Measurements from ENCODE around the gene BEND3.
"Not testable (repeated sequence)": the region's sequence is repeated elsewhere in the genome, so short reads cannot be mapped to it uniquely, and the experiment has no call there.

BEND3 gene

DNA sequence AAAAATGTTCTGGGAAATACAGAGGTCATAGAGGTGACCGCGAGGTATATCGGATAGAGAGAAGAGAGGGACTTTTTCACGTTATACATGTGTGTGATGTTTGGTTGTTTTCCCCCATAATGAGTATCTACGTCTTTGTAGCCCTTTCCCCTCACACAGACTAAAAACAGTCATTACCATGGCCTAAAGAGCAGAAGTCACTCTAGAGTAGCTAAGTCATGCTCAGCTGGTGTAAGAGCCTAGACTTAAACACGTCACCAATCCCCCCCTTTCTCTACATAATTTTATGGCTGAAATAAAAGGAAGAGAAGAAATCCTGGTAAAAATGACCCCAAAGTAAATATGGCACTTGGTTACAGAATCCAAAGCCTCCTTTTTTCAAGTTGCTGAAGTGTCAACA is 6.0 kb upstream of the BEND3 start:
- DNase-seq (ENCODE audit: low spot score), result no peak

GRCh38 chr6:107120404-107120803 is 5.1 kb upstream of the BEND3 start:
- DNase-seq (ENCODE audit: low spot score), result no peak

- peak; percentile 77 for DNase-seq (ENCODE audit: low spot score)
Observed at GRCh38 chr6:107118976-107119375, 3.7 kb upstream of the BEND3 start.

DNA sequence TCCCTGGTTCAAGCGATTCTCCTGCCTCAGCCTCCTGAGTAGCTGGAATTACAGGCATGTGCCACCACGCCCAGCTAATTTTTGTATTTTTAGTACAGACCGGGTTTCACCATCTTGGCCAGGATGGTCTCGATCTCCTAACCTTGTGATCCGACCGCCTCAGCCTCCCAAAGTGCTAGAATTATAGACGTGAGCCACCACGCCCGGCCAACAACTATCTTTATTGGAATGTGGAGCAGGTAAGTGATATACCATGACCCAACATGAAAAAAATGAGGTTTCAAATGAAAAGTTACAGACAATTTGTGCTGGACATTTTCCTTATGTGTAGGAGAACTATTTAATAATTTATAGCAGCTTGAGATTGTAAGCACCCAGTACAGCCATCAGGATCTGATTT is 3.2 kb upstream of the BEND3 start:
- DNase-seq (ENCODE audit: low spot score), result not testable (repeated sequence)

DNA sequence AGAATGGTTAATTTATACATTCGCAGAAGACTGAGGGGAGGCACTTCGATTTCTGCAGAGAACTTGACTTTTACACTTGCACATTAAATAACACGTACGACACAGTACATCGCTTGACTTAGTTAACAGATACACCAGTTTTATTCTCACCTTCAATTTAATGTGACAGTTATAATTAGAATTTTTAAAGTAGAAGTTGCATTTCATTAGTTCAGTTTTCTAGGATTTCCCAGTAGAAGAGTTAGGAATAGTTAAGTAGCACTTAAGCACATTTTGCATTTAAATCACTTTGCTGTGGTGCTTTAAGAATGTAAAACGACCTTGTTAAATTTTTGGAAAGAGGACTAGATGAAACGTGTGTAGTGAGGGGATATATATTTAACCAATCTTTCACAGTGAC is 1.6 kb upstream of the BEND3 start:
- no peak for DNase-seq (ENCODE audit: low spot score)

GRCh38 chr6:107116328-107116892 is 1.1 kb upstream of the BEND3 start:
- DNase-seq (ENCODE audit: low spot score), result peak; percentile 96

- peak; percentile 67 for DNase-seq (ENCODE audit: low spot score)
Observed at GRCh38 chr6:107115695-107116327, 496 bp upstream of the BEND3 start.

DNA sequence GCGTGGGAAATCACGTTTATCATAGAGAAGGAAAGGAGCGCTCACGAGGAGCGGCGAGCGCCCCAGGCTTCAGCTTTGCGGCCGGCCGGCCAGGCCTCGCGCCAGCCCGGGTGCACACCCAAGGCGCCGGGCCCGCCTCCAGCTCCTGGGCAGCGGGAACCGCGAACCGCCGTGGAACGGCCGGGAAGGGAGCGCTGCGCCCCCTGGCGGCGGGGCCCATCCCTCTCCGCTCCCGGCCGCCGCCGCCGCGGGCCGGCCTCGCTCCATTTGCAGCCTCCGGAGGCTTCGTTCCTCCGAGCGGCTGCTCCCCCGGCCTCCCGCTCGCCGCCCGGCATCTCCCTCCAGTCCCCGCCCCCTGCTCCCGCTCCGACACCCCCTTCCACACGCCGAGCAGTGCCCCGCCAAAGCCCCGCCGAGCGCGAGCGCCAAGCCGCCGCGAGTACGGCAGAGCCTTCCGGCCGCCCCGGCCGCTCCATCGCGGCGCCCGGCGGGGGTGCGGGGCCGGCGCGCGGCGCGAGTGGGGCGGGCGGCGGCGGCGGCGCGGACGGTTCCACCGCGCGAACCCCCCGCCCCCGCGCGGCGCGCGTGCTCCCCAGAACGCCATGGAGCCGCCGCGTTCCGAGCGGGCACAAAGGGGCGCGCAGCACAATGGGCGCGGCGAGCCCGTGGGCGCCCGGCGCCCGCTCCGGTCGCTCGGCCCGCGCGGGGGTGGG is 946 bp downstream of the BEND3 start:
- peak; percentile 83 for DNase-seq (ENCODE audit: low spot score)

DNA sequence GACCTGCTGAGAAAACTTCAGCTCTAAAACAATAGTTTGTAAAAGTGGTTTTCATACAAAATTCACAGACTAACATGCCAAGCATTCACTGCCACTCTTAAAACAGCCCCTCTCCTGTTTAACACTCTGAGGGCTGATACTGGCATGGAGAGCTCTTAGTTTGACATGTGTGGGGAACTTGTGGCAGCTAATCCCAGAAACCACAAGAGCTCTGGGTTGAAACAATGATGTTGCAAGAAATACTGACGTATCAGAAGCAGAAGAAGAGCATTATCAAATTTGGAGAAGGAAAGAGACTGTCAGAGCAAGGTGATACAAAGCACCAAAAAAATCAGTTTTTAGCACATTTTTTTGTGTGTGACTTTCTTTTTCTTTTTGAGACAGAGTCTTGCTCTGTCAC is 5.1 kb downstream of the BEND3 start:
- no peak for DNase-seq (ENCODE audit: low spot score)

- no peak for DNase-seq (ENCODE audit: low spot score)
Observed at GRCh38 chr6:107108201-107108890, 7.0 kb downstream of the BEND3 start.

GRCh38 chr6:107107791-107108190 is 7.5 kb downstream of the BEND3 start:
- no peak for DNase-seq (ENCODE audit: low spot score)

DNA sequence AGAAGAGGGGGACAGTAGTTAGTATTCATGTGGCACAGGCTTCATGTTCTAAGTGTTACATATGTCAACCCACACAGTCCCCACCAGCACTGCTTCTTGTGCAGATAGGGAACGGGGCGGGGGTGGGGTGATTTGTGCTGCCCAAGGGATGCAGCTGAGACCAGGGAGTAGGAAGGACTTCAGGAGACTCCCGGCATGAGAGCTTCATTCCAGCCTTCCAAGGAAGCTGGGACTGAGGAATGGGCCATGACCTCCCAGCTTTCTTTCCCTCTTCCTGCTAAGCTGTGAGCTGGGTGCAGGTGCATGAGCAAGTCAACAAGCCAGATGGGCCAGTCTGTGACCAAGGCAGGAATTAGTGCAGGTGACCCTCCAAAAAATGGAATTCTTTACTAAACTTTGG is 9.2 kb downstream of the BEND3 start:
- DNase-seq (ENCODE audit: low spot score), result no peak

DNA sequence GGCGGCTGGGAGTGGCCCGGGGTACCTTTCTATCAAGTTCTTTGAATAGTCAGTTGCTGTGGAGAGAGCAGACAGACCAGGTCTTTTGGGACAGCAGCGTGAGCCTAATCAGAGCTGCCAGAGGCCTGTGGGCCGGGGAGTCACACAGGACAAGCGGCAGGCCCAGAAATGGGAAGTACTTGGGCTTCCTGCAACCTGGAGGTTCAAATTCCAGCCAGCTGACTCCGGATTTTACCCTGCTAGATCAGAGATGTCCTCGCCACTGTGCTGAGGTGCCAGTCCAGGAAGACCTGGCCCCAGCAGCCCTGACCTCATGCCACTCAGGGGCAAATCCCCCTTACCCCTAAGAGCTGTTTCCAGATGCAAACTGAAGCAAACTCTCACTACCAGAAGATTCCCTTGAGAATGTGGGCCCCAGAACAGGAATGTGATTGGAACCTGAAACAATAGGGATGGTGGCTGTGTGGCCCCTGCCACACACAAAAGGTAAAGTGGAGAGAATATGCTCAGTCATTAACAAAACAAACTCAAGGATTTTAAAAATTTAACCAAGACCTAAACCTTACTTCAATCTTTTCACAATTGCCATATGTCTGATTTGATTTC is 9.7 kb downstream of the BEND3 start:
- DNase-seq (ENCODE audit: low spot score), result no peak

DNA sequence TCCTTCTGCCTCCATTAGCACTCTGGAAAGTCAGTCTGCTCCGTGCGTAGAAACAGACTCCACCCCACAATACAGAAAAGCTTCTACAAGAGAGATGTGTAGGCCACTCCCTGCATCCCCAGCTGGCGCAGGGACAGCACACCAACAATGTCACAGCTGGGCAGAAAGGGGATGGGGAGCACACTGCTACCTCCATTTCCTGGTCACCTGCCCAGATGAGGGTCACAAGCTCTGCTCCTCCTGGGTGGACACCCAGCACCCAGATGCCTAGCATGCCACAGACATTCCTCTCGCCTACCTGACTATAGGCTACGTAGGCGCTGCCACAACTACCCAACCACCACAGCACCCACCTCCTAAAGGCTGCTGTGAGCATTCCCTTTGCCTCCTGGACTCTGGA is 12.2 kb downstream of the BEND3 start:
- no peak for DNase-seq (ENCODE audit: low spot score)

GRCh38 chr6:107102414-107102805 is 12.9 kb downstream of the BEND3 start:
- peak; percentile 62 for DNase-seq (ENCODE audit: low spot score)

GRCh38 chr6:107101686-107102413 is 13.5 kb downstream of the BEND3 start:
- no peak for DNase-seq (ENCODE audit: low spot score)

DNA sequence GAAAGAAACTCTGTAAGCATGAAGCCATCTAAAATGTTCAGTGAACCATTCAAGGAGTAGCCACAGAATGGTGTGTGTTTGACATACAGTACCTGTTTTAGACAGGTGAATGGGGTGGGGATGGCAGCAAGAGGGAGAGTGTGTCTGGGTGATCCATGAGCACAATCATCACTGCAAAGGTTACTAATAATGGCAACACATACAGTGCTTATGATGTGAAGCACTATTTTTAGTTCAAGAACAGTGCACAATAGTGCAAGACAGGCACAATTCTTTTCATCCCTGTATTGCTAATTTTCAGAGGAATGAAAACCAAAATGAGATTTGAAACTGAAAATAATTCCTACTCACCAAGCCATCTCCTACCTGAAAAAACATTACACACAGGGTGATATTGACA is 14.1 kb downstream of the BEND3 start:
- DNase-seq (ENCODE audit: low spot score), result no peak

- no peak for DNase-seq (ENCODE audit: low spot score)
Observed at GRCh38 chr6:107098436-107099307, 16.6 kb downstream of the BEND3 start.

DNA sequence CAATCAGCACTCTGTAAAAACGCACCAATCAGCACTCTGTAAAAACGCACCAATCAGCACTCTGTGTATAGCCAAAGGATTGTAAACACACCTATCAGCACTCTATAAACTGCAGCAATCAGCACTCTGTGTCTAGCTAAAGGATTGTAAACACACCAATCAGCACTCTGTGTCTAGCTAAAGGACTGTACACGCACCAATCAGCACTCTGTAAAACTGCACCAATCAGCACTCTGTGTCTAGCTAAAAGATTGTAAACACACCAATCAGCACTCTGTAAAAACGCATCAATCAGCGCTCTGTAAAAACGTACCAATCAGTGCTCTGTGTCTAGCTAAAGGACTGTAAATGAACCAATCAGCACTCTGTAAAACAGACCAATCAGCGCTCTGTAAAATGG is 30.9 kb downstream of the BEND3 start:
- not testable (repeated sequence) for DNase-seq (ENCODE audit: low spot score)

DNA sequence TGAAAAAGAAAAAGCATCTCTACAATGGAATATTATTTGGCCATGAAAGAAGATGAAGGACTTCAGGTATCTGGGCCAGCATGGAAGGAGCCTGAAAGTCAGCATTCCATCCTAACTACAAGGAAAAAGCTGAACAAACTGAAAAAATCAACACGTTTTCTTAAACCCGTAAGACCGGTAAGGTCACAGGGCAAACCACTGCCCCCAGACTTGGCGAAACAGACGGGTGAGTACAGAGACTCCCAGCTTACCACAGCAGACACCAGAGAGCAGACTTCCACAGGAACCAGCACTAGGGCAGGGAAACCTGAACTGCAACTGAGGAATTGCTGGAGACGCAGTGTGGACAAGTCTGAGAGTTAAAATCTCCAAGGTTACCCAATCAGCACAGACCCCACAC is 31.4 kb downstream of the BEND3 start:
- DNase-seq (ENCODE audit: low spot score), result no peak
